Urothelium cell line (cell line): ENCODE data around the gene ZNF892.
"Not testable (repeated sequence)": the region's sequence is repeated elsewhere in the genome, so short reads cannot be mapped to it uniquely, and the experiment has no call there.

Source experiments
- DNase-seq: peaks from one replicate; pipeline ENCODE4 v3.0.0; 2011; ENCODE audit warnings: low spot score, mixed read lengths
- FAIRE-seq: peaks from 2 replicates; lab custom pipeline; 2011; peaks lifted over from hg19 to GRCh38; lab: Jason Lieb, UNC

ZNF892 gene

GRCh38 chr2:95220449-95220848, 13.1 kb downstream of the ZNF892 start:
- DNase-seq (no peak), FAIRE-seq (no peak)

GRCh38 chr2:95225658-95226057, 18.3 kb downstream of the ZNF892 start:
- DNase-seq (no peak), FAIRE-seq (no peak)

GRCh38 chr2:95231723-95232122, 24.4 kb downstream of the ZNF892 start:
- peak; percentile 69 for DNase-seq
- no peak for FAIRE-seq

DNA sequence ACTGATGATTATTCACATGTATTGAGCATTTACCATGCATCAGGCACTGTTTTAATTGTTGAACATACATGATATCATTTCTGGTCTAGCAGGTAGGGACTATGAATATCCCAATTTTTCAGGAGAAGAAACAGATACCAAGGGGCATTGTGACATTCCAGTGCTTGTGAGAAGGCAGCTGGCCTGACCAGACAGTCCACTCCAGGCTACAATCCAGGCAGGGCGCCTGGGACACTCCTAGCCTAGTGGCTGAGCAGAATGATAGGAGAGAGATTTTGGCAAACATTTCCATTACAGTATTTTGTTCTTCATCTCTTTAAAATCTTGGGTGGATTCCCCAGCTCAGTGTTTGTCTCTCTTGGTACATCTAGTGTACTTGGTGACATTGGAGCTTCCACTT, 24.9 kb downstream of the ZNF892 start:
- DNase-seq (no peak), FAIRE-seq (no peak)

GRCh38 chr2:95234286-95234785, 27.0 kb downstream of the ZNF892 start:
- no peak for FAIRE-seq

GRCh38 chr2:95234816-95235215, 27.5 kb downstream of the ZNF892 start:
- FAIRE-seq (no peak), DNase-seq (no peak)

More at GRCh38 chr2:95234286-95234785, 27.0 kb downstream of the ZNF892 start:
- DNase-seq, result no peak

- DNase-seq (no peak), FAIRE-seq (no peak)
These were observed 30.8 kb downstream of the ZNF892 start for GRCh38 chr2:95238131-95238530.

DNA sequence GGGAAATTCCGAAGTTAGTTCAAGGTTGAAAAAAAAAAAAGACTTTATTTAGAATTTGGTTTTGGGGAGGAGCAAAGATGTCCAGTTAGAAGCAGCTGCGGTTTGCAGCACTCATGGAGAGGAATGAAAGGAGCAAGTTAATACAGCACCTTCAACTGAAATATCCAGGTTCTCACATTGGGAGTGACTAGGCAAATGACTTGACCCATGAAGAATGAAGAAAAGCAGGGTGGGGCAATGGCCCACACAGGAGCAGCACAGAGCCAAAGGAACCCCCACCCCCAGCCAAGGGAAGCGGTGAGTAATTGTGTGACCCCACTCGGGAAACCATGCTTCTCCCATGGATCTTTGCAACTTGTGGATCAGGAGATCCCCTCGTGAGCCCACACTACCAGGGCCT, 32.8 kb downstream of the ZNF892 start:
- DNase-seq (no peak), FAIRE-seq (no peak)

DNA sequence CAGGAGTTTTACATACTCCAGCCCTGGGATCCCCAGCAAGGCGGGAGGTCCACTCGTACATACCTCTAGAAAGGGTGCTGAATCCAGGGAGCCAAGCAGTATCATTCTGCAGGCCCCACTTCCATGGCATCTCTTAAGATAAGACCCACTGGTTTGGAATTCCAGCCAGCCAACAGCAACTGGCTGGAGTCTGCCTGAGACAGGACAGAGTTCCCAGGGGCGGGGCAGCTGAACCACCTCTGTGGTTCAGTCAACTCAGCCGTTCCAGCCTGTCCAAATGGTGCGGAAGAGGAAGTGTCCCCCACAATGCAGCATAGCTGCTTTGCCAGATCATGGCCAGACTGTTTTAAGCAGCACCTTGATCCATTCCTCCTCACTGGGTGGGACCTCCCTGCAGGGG, 33.2 kb downstream of the ZNF892 start:
- FAIRE-seq, result no peak
- DNase-seq, result no peak

GRCh38 chr2:95242084-95242483, 34.8 kb downstream of the ZNF892 start:
- FAIRE-seq, result not testable (repeated sequence)

More at GRCh38 chr2:95242084-95242483, 34.8 kb downstream of the ZNF892 start:
- DNase-seq, result not testable (repeated sequence)
